Stimulated activated naive CD8-positive, alpha-beta T cell treated with anti-CD3 and anti-CD28 coated beads, Interleukin-15, amount 100 ng/mL, for 72 hours (primary cell): ENCODE results near the gene MTSS2.
A peak's percentile ranks its signal among the peaks of the same experiment; 100 is the strongest.

Experiments
- ATAC-seq: fragments of 150-1000 bp; cut with Tn5 transposase; 2 replicates; pipeline ENCODE4 v1.10.0; 2021; ENCODE audit warnings: mild to moderate bottlenecking, moderate library complexity
- DNase-seq, 2 donors: peaks; one replicate each; pipeline ENCODE4 v3.0.0; 2021 to 2022
- H3K27ac Mint-ChIP-seq, 2 donors: one replicate each; pipeline ENCODE4 v1.8.0; 2022; ENCODE audit warnings: mild to moderate bottlenecking in 2 of 2, mixed read lengths in 2 of 2, moderate library complexity in 2 of 2
- H3K27me3 Mint-ChIP-seq: one replicate; pipeline ENCODE4 v1.8.0; 2022; ENCODE audit warnings: mixed read lengths
- H3K4me1 Mint-ChIP-seq: one replicate; pipeline ENCODE4 v1.8.0; 2022; ENCODE audit warnings: mild to moderate bottlenecking, mixed read lengths
- H3K4me3 Mint-ChIP-seq, 2 donors: one replicate each; pipeline ENCODE4 v1.8.0; 2022; ENCODE audit warnings: mild to moderate bottlenecking in 2 of 2, mixed read lengths in 2 of 2, moderate library complexity in 1 of 2
- H3K9me3 Mint-ChIP-seq, 2 donors: one replicate each; pipeline ENCODE4 v1.8.0; 2022; ENCODE audit warnings: mixed read lengths in 2 of 2

The MTSS2 gene

GRCh38 chr16:70685061-70685937 is 554 bp downstream of the MTSS2 start:
- H3K27ac Mint-ChIP-seq: peak overlapping the region in 1 of 2 donors; percentile 74
- ATAC-seq (peak; percentile 62), DNase-seq (no peak)
- H3K27me3 Mint-ChIP-seq: no peaks in the 10 kb centered on the region
- peaks cover 31% of the 10 kb centered on the region for H3K4me1 Mint-ChIP-seq
- H3K9me3 Mint-ChIP-seq: no peaks in the 10 kb centered on the region
- H3K4me3 Mint-ChIP-seq: peak overlapping the region; percentile 78 to 79

- peaks cover 35% of the 10 kb centered on the region for H3K4me1 Mint-ChIP-seq
- no peak for ATAC-seq
- H3K27me3 Mint-ChIP-seq: no peaks in the 10 kb centered on the region
- peak overlapping the region; percentile 52 to 74 for H3K27ac Mint-ChIP-seq
- peak overlapping the region; percentile 78 to 79 for H3K4me3 Mint-ChIP-seq
- H3K9me3 Mint-ChIP-seq: no peaks in the 10 kb centered on the region
- no peak for DNase-seq
These were observed 1.4 kb downstream of the MTSS2 start for GRCh38 chr16:70684146-70685060.

- no peak for DNase-seq
- Mint-ChIP-seq H3K9me3 (no peaks in the 10 kb centered on the region), H3K27ac (no peak overlapping the region), H3K4me3 (no peak overlapping the region), H3K4me1 (peaks cover 45% of the 10 kb centered on the region), H3K27me3 (no peaks in the 10 kb centered on the region)
- ATAC-seq: no peak
These were observed 2.5 kb downstream of the MTSS2 start for GRCh38 chr16:70683146-70683944.

- peaks cover 45% of the 10 kb centered on the region for H3K4me1 Mint-ChIP-seq
- no peak overlapping the region for H3K4me3 Mint-ChIP-seq
- no peak for ATAC-seq
- no peaks in the 10 kb centered on the region for H3K9me3 Mint-ChIP-seq
- DNase-seq: no peak
- H3K27ac Mint-ChIP-seq: peak overlapping the region in 1 of 2 donors; percentile 27
- H3K27me3 Mint-ChIP-seq: no peaks in the 10 kb centered on the region
These were observed 3.4 kb downstream of the MTSS2 start for GRCh38 chr16:70682239-70683145.

- H3K27me3 Mint-ChIP-seq: no peaks in the 10 kb centered on the region
- H3K4me3 Mint-ChIP-seq: no peak overlapping the region
- peak; percentile 2 for ATAC-seq
- H3K27ac Mint-ChIP-seq: peak overlapping the region; percentile 25 to 82
- peaks cover 45% of the 10 kb centered on the region for H3K4me1 Mint-ChIP-seq
- no peak for DNase-seq
- H3K9me3 Mint-ChIP-seq: no peaks in the 10 kb centered on the region
These were observed 4.2 kb downstream of the MTSS2 start for GRCh38 chr16:70681382-70682238.

- Mint-ChIP-seq H3K9me3 (no peaks in the 10 kb centered on the region), H3K4me1 (peaks cover 45% of the 10 kb centered on the region), H3K4me3 (peak overlapping the region in 1 of 2 donors; percentile 6), H3K27me3 (no peaks in the 10 kb centered on the region), H3K27ac (peak overlapping the region; percentile 25 to 76)
- no peak for DNase-seq
- no peak for ATAC-seq
These were observed 5.1 kb downstream of the MTSS2 start for GRCh38 chr16:70680495-70681381.

- peaks cover 45% of the 10 kb centered on the region for H3K4me1 Mint-ChIP-seq
- no peak overlapping the region for H3K4me3 Mint-ChIP-seq
- no peak for DNase-seq
- ATAC-seq: peak; percentile 27
- peak overlapping the region in 1 of 2 donors; percentile 76 for H3K27ac Mint-ChIP-seq
- H3K27me3 Mint-ChIP-seq: no peaks in the 10 kb centered on the region
- H3K9me3 Mint-ChIP-seq: no peaks in the 10 kb centered on the region
These were observed 6.0 kb downstream of the MTSS2 start for GRCh38 chr16:70679671-70680494.

- H3K4me1 Mint-ChIP-seq: peaks cover 43% of the 10 kb centered on the region
- no peaks in the 10 kb centered on the region for H3K27me3 Mint-ChIP-seq
- no peaks in the 10 kb centered on the region for H3K9me3 Mint-ChIP-seq
- DNase-seq (no peak), ATAC-seq (peak; percentile 10)
- no peak overlapping the region for H3K4me3 Mint-ChIP-seq
- peak overlapping the region in 1 of 2 donors; percentile 81 for H3K27ac Mint-ChIP-seq
These were observed 6.8 kb downstream of the MTSS2 start for GRCh38 chr16:70678898-70679670.

GRCh38 chr16:70678121-70678897 is 7.5 kb downstream of the MTSS2 start:
- H3K9me3 Mint-ChIP-seq: no peaks in the 10 kb centered on the region
- H3K27me3 Mint-ChIP-seq: no peaks in the 10 kb centered on the region
- H3K4me3 Mint-ChIP-seq: no peak overlapping the region
- no peak for ATAC-seq
- H3K27ac Mint-ChIP-seq: peak overlapping the region in 1 of 2 donors; percentile 81
- no peak for DNase-seq
- peaks cover 40% of the 10 kb centered on the region for H3K4me1 Mint-ChIP-seq

- ATAC-seq (no peak), DNase-seq (no peak)
- Mint-ChIP-seq H3K27ac (no peak overlapping the region), H3K4me1 (peaks cover 35% of the 10 kb centered on the region), H3K9me3 (no peaks in the 10 kb centered on the region), H3K4me3 (no peak overlapping the region), H3K27me3 (no peaks in the 10 kb centered on the region)
These were observed 8.2 kb downstream of the MTSS2 start for GRCh38 chr16:70677499-70678120.
